D721Med (cell line): ENCODE data around the gene STAT3.
A peak's percentile ranks its signal among the peaks of the same experiment; 100 is the strongest.

Source experiments
- DNase-seq: peaks from one replicate; pipeline ENCODE4 v3.0.0; 2011; ENCODE audit warnings: low spot score; ENCODE audit not compliant: insufficient read length
- FAIRE-seq: peaks from 2 replicates; lab custom pipeline; 2011; peaks lifted over from hg19 to GRCh38; lab: Jason Lieb, UNC
- TF ChIP-seq, protein P1 (sequence below): IDR thresholded peaks from 2 replicates; pipeline ENCODE4 v1.5.1; 2012; ENCODE audit warnings: mild to moderate bottlenecking, control low read depth; ENCODE audit not compliant: insufficient read depth; ENCODE audit errors: missing control alignments

The STAT3 gene

DNA sequence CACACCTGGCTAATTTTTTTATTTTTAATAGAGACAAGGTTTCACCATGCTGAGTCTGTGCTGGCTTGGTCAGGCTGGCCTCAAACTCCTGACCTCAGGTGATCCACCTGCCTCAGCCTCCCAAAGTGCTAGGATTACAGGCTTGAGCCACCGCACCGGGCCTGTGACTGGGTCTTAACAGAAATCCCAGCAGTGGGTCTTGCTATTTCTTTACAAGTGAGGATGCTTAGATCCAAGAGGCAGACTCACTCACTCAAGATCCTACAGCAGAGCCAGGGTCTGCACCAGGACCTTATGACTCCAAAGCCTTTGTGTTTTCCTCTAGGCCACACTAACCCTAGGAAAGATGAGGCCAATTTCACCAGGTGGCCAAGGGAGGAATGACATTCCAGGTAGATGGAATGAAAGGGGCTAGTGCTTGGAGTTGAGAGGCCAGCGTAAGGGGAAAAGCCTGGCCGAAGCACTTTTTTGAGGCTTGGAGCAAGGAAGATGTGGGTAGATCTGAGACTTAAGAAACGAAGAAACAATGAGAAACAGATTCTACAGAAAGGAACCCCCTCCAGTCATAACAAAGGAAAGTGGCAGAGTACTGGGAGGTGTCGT is 105.7 kb downstream of the STAT3 start:
- DNase-seq: no peak
- no peak for FAIRE-seq

DNA sequence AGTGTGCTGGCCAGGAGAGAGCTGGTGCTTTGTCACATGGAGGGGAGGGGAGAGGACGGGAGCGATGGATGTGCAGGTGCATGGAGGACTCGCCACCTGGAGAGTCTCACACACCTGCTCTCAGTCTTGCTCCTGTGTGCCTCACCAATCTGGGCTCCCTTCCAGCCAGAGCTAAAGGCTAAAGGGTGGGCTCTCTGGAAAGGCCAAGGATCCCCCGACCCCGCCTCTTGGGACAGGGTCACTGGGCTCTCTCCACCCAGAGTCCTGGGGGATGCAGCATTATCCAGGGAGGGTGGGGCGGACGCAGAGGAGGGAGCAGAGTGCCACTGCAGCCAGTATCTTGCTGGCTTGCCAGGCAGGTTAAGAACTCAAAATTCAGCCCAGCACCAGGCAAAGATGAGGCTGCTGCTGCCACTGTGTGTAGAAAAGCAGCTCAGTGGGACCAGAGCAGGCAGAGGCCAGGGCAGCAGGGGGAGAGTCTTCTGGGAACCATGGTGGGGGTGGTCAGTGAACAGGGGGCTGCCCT is 106.6 kb downstream of the STAT3 start:
- DNase-seq (no peak), FAIRE-seq (no peak)
- TF ChIP-seq, protein P1, sequence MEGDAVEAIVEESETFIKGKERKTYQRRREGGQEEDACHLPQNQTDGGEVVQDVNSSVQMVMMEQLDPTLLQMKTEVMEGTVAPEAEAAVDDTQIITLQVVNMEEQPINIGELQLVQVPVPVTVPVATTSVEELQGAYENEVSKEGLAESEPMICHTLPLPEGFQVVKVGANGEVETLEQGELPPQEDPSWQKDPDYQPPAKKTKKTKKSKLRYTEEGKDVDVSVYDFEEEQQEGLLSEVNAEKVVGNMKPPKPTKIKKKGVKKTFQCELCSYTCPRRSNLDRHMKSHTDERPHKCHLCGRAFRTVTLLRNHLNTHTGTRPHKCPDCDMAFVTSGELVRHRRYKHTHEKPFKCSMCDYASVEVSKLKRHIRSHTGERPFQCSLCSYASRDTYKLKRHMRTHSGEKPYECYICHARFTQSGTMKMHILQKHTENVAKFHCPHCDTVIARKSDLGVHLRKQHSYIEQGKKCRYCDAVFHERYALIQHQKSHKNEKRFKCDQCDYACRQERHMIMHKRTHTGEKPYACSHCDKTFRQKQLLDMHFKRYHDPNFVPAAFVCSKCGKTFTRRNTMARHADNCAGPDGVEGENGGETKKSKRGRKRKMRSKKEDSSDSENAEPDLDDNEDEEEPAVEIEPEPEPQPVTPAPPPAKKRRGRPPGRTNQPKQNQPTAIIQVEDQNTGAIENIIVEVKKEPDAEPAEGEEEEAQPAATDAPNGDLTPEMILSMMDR: no peak

More for the DNA sequence above, 105.7 kb downstream of the STAT3 start:
- TF ChIP-seq, protein P1: no peak

DNA sequence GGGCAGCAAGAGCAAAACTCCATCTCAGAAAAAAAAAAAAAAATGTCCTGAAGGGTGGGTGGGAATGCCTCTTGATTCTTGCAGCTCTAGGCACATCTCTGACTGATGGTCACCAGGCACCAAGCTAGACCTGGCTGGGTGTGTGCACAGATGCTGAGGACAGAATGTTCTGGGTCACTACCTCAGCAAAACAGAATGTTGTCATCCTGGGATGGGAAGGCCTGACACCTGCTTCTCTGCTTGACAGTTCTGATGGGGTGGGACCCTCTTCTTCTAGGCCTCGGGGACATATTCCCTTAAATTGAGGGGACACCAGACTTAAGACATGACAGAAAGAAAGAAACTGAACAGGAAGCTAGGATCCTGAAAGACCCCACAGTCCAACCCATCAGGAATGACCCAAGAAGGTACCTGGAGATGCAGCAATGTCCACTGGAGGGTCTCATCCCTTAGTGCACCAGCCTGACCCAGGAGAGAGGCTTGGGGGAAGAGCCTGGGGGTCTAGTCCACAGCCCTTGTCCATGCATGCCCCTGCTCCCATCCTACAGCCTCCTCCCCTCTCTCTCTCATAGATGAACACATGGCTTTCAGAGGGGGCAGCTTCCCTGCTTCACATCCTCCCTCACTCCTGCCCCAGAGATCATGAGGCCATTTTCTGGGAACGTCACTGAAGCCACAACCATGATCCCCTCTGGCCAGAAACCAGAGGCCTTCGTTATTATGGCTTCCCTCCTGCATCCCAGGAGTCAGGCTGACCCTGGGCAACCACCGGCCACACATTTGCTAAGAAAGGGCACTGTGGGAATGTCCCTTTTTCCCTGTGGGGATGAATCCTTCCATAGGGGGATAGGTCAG is 108.2 kb downstream of the STAT3 start:
- TF ChIP-seq, protein P1: no peak
- DNase-seq: no peak
- no peak for FAIRE-seq

DNA sequence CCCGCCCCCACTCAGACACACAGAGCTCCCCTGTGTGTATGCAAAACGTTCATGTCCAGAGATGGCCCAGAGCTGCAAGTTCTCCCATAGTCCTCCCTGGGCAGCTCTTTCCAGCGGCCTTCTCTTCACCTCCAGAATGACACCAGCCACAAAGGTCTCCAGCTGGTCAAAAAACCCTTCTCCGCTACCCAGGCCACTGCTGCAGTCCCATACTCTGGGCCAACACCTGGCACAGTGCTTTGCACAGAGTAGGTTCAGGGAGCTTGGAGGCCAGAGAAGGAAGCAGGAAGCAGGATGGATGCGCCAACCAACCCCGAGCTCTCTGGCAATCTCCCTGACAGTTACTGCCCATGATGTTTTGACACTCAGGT is 110.9 kb downstream of the STAT3 start:
- DNase-seq (no peak), FAIRE-seq (no peak)
- TF ChIP-seq, protein P1: no peak

DNA sequence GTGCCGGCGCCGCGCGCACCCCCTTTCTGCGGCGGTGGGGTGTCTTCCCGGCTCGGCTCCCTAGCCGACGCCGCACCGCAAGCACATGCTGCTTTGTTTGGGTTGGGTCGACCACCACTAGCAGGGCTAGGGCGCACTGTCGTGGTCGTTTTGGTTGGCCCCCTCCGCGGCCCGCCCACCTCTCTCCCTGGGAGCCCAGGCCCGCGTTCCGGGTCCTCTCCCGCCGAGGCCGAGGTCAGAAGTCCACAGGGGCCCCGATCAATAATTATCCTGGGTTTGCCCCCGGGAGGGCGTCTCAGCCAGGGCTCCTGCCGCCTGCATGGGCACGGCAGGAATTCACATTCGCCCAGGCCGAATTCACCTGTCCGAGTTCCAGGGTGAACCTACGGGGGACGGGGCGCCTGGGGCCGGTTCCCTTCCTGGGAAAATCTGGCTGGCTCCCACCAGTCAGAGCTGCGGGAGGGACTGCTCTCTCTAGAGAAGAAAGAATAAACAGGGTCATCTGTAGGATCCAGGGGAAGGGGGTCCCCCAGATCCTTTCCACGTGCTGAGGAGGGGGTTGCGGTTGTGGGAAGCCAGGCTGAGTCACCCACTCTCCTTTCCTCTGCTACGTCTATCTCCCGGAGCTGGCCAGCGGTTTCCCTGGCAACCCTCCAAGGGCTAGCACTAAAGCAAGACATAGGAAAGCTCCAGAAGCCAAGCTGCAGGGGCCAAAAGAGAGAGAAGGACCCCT is 111.5 kb downstream of the STAT3 start:
- no peak for DNase-seq
- TF ChIP-seq, protein P1: no peak
- FAIRE-seq: no peak

DNA sequence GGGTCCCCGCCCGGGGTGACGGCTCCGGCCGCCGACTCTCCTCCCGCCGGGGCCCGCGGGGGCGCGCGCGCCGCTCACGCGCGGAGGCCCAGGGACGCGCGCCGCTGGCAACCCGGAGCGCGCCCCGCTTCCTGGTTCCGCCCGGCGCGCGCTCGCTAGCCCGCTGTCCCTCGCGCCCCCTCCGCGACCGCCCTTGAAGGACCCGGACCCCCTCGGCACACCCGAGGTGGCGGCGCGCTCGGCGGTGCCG is 112.0 kb downstream of the STAT3 start, which contains the start of gene STAT5B:
Gene STAT5B (minus strand): TSS at position 33 of the 250 bp plus-strand sequence. CDS start 44,264 bp downstream, outside the sequence.
- FAIRE-seq: no peak
- TF ChIP-seq, protein P1: no peak

More for the DNA sequence above, 112.0 kb downstream of the STAT3 start, which contains the start of gene STAT5B:
- peak; percentile 79 for DNase-seq
